PC-9 (cell line): ENCODE results near the gene CADPS2. TPM values are rescaled to one million over a fixed set of nuclear protein-coding genes. Genes with fewer than 3 reads are reported as not detected.

ENCODE experiments used
- BruUV-seq: library from RNA; stranded (reverse); fragments of 400-500 nt; replicated peaks from 2 replicates; lab custom pipeline; 2021; lab: Mats Ljungman, UMichigan
- CTCF ChIA-PET: fragments of 300-600 bp; sonication (Branson Sonifier 250); formaldehyde crosslinking; loops from one replicate; lab custom pipeline; 2022; ENCODE audit warnings: antibody characterized with exemption; lab: Charles Lee
- POLR2A ChIA-PET: fragments of 300-600 bp; sonication (Branson Sonifier 250); formaldehyde crosslinking; loops from one replicate; lab custom pipeline; 2022; ENCODE audit warnings: antibody characterized with exemption; ENCODE audit not compliant: unreplicated experiment; lab: Charles Lee
- DNase-seq, 2 experiments: peaks; one replicate each; pipeline versions ENCODE4 v3.0.0 to v3.0.0-alpha.2; 2015 to 2022; ENCODE audit warnings: mixed read lengths in 1 of 2
- H2AFZ ChIP-seq: fragments of 200-600 bp; sonication (generic); 2 replicates; pipeline ENCODE4 v1.8.1; 2017; ENCODE audit warnings: antibody characterized with exemption
- H3F3A ChIP-seq: fragments of 200-600 bp; sonication (generic); 2 replicates; pipeline ENCODE4 v1.8.1; 2017; ENCODE audit warnings: antibody characterized with exemption, mild to moderate bottlenecking, low read depth; ENCODE audit not compliant: insufficient read depth
- H3K27ac ChIP-seq: fragments of 200-600 bp; sonication (generic); 2 replicates; pipeline ENCODE4 v1.6.1; 2016; ENCODE audit warnings: mixed run types
- H3K27me3 ChIP-seq: fragments of 200-600 bp; sonication (generic); 2 replicates; pipeline ENCODE4 v1.6.1; 2016; ENCODE audit warnings: low read depth, mixed run types; ENCODE audit not compliant: insufficient read depth
- H3K36me3 ChIP-seq: fragments of 200-600 bp; sonication (generic); 2 replicates; pipeline ENCODE4 v1.6.1; 2016; ENCODE audit warnings: low read depth, mixed run types
- H3K4me1 ChIP-seq: fragments of 200-600 bp; sonication (generic); replicated peaks from 2 replicates; pipeline ENCODE4 v1.6.1; 2016; ENCODE audit warnings: mixed run types; ENCODE audit not compliant: insufficient read depth
- H3K4me2 ChIP-seq: fragments of 200-600 bp; sonication (generic); 2 replicates; pipeline ENCODE4 v1.6.1; 2017; ENCODE audit warnings: mixed run types
- H3K4me3 ChIP-seq: fragments of 200-600 bp; sonication (generic); 2 replicates; pipeline ENCODE4 v1.6.1; 2016; ENCODE audit warnings: mixed run types
- H3K79me2 ChIP-seq: fragments of 200-600 bp; sonication (generic); 2 replicates; pipeline ENCODE4 v1.6.1; 2017; ENCODE audit warnings: low read depth, mixed run types
- H3K9me2 ChIP-seq: fragments of 200-600 bp; sonication (generic); 2 replicates; pipeline ENCODE4 v1.8.1; 2017; ENCODE audit warnings: mild to moderate bottlenecking; ENCODE audit not compliant: insufficient read depth
- H3K9me3 ChIP-seq: fragments of 200-600 bp; sonication (generic); 2 replicates; pipeline ENCODE4 v1.8.1; 2016; ENCODE audit warnings: low read depth; ENCODE audit not compliant: insufficient read depth
- H4K20me1 ChIP-seq: fragments of 200-600 bp; sonication (generic); 2 replicates; pipeline ENCODE4 v1.8.1; 2017; ENCODE audit not compliant: insufficient read depth
- EZH2 ChIP-seq: fragments of 200-600 bp; sonication (generic); IDR thresholded peaks from 2 replicates; pipeline ENCODE4 v1.8.0; 2017; ENCODE audit warnings: antibody characterized with exemption, low read depth
- intact Hi-C: fragments of 100-400 bp; cut with micrococcal nuclease; formaldehyde crosslinking; loops from one replicate; pipeline ENCODE4 v1.10.0; 2022; ENCODE audit not compliant: unreplicated experiment
- total RNA-seq: library from RNA; stranded (reverse); gene quantifications from 2 replicates; pipeline ENCODE4 v1.2.3, GENCODE V29; 2021
- TF ChIP-seq, protein P1 (sequence below): fragments of 200-600 bp; sonication (generic); conservative IDR thresholded peaks from 2 replicates; pipeline ENCODE4 v1.6.1; 2017; ENCODE audit warnings: mixed run types, antibody characterized with exemption, mild to moderate bottlenecking, moderate library complexity

The CADPS2 gene
- total RNA-seq, 1 experiment from 2014 or later: 11.9 TPM

DNA sequence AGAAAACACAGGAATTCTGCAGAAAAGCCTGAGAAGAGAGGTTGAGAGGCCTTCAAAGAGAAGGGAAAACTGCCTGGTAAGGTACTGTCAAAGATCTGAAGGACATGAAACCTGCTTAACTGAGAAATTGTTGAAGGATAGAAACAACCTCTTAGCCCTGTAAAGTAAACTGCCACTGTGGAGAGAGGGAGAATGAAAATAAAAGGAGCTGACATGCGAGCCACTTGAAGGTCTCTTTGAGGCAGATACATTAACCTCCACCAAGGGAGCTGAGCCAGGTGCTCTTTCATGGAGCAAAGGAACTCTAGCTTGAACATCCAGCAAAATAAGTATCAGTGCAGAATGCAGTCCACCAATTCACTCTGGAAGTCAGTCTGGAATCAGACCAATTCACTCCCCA, 472.9 kb downstream of the CADPS2 start:
- Histone ChIP-seq H3K79me2 (no peaks in the 10 kb centered on the region), H3K4me2 (no peak overlapping the region), H3K4me1 (no peaks in the 10 kb centered on the region), H2AFZ (no peak overlapping the region), H3K27ac (no peak overlapping the region), H4K20me1 (no peaks in the 10 kb centered on the region), H3K4me3 (no peak overlapping the region), H3K36me3 (no peaks in the 10 kb centered on the region), H3K9me3 (no peaks in the 10 kb centered on the region), H3K27me3 (no peaks in the 10 kb centered on the region), H3K9me2 (no peaks in the 10 kb centered on the region), H3F3A (no peaks in the 10 kb centered on the region)
- intact Hi-C loops: no loop called here
- no peak for DNase-seq
- TF ChIP-seq EZH2: no peak
- TF ChIP-seq, protein P1, sequence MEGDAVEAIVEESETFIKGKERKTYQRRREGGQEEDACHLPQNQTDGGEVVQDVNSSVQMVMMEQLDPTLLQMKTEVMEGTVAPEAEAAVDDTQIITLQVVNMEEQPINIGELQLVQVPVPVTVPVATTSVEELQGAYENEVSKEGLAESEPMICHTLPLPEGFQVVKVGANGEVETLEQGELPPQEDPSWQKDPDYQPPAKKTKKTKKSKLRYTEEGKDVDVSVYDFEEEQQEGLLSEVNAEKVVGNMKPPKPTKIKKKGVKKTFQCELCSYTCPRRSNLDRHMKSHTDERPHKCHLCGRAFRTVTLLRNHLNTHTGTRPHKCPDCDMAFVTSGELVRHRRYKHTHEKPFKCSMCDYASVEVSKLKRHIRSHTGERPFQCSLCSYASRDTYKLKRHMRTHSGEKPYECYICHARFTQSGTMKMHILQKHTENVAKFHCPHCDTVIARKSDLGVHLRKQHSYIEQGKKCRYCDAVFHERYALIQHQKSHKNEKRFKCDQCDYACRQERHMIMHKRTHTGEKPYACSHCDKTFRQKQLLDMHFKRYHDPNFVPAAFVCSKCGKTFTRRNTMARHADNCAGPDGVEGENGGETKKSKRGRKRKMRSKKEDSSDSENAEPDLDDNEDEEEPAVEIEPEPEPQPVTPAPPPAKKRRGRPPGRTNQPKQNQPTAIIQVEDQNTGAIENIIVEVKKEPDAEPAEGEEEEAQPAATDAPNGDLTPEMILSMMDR: no peak
- CTCF ChIA-PET: no interaction called here
- POLR2A ChIA-PET: no interaction called here
- BruUV-seq: no TSS peak

DNA sequence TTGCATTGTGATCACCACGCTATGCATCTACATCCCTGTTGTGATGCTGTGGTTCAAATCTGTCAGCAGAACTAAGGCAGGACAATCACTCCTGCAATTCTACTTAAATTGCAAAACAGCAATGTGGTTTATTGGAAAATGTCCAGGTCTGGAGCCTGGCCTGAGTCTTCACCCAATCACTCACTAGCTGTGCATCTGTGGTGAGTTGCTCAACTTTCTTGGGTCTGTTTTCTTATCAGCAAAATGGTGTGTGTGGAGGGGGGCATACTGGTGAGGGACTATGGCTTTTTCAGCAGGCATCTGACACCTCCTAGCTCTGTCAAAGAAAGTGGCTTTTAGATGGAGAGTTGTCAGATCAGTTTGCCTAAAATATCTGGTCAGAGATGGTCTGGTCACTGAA, 473.4 kb downstream of the CADPS2 start:
- no peak for DNase-seq
- Histone ChIP-seq H3K9me2 (no peaks in the 10 kb centered on the region), H3K4me2 (no peak overlapping the region), H3K27ac (no peak overlapping the region), H3K27me3 (no peaks in the 10 kb centered on the region), H3K36me3 (no peaks in the 10 kb centered on the region), H3K9me3 (no peaks in the 10 kb centered on the region), H3K4me3 (no peak overlapping the region), H3F3A (no peaks in the 10 kb centered on the region), H2AFZ (no peak overlapping the region), H3K79me2 (no peaks in the 10 kb centered on the region), H4K20me1 (no peaks in the 10 kb centered on the region), H3K4me1 (no peaks in the 10 kb centered on the region)
- POLR2A ChIA-PET: no interaction called here
- CTCF ChIA-PET: no interaction called here
- TF ChIP-seq, protein P1: no peak
- TF ChIP-seq EZH2: no peak
- intact Hi-C loops: no loop called here
- no TSS peak for BruUV-seq

DNA sequence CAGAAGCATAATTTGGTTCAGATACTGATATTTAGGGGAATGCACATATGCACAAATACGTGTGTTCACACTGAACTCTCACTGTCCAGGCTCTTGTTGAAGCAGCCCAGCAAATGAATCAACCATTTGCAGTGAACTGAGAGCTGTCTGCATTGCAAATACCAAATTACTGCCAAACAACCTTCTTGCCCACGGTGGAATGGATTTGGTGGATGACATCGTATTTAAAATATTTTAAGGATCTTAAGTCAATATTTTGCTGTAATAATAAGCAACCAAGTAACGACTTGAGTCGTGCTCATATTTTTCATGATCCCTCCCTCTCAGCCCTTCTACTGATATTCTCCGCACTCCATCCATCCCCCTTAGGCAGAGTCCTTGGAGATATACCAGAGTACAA, 473.8 kb downstream of the CADPS2 start:
- H3K9me2 ChIP-seq: no peaks in the 10 kb centered on the region
- H3K36me3 ChIP-seq: no peaks in the 10 kb centered on the region
- no peak overlapping the region for H3K27ac ChIP-seq
- ChIA-PET CTCF (no interaction called here), POLR2A (no interaction called here)
- no peak overlapping the region for H3K4me2 ChIP-seq
- intact Hi-C loops: no loop called here
- H3F3A ChIP-seq: no peaks in the 10 kb centered on the region
- TF ChIP-seq EZH2: no peak
- TF ChIP-seq, protein P1: no peak
- DNase-seq: no peak
- H3K27me3 ChIP-seq: no peaks in the 10 kb centered on the region
- H4K20me1 ChIP-seq: no peaks in the 10 kb centered on the region
- no peaks in the 10 kb centered on the region for H3K4me1 ChIP-seq
- no peaks in the 10 kb centered on the region for H3K79me2 ChIP-seq
- no peak overlapping the region for H3K4me3 ChIP-seq
- no TSS peak for BruUV-seq
- H3K9me3 ChIP-seq: no peaks in the 10 kb centered on the region
- no peak overlapping the region for H2AFZ ChIP-seq
